ENCODE measurements around the gene GZMB.

The GZMB gene

GRCh38 chr14:24634158-24634557 is at the start of gene GZMB:
Gene GZMB (minus strand): TSS chr14:24634190. CDS start chr14:24634160, 30 bp downstream.
- H3K9me3 ChIP-seq (ENCODE audit: control insufficient read depth, low read depth, low read length): no peaks in the 10 kb centered on the region
- no peaks in the 10 kb centered on the region for H3K36me3 ChIP-seq (ENCODE audit: control insufficient read depth, low read depth, low read length)
- H3K9ac ChIP-seq (ENCODE audit: low read length): no peak within 1 kb of the TSS
- H3K27ac ChIP-seq (ENCODE audit: low read length): no peak within 1 kb of the TSS
- no peaks in the 10 kb centered on the region for H3K27me3 ChIP-seq (ENCODE audit: control insufficient read depth, insufficient read depth, low read length)
- H3K4me1 ChIP-seq (ENCODE audit: control insufficient read depth, low read depth, low read length): no peaks in the 10 kb centered on the region
- H3K4me3 ChIP-seq (ENCODE audit: low read length): no peak within 1 kb of the TSS

- no peaks in the 10 kb centered on the region for H3K4me1 ChIP-seq (ENCODE audit: control insufficient read depth, low read depth, low read length)
- no peak overlapping the region for H3K27ac ChIP-seq (ENCODE audit: low read length)
- H3K4me3 ChIP-seq (ENCODE audit: low read length): no peak overlapping the region
Observed at GRCh38 chr14:24681056-24681455, 47.1 kb upstream of the GZMB start.

GRCh38 chr14:24680516-24680915 is 46.5 kb upstream of the GZMB start:
- no peaks in the 10 kb centered on the region for H3K4me1 ChIP-seq (ENCODE audit: control insufficient read depth, low read depth, low read length)
- H3K9ac ChIP-seq (ENCODE audit: low read length): no peak overlapping the region
- H3K27me3 ChIP-seq (ENCODE audit: control insufficient read depth, insufficient read depth, low read length): no peaks in the 10 kb centered on the region
- no peak overlapping the region for H3K27ac ChIP-seq (ENCODE audit: low read length)
- H3K4me3 ChIP-seq (ENCODE audit: low read length): no peak overlapping the region
- no peaks in the 10 kb centered on the region for H3K36me3 ChIP-seq (ENCODE audit: control insufficient read depth, low read depth, low read length)
- no peaks in the 10 kb centered on the region for H3K9me3 ChIP-seq (ENCODE audit: control insufficient read depth, low read depth, low read length)

More at GRCh38 chr14:24681056-24681455, 47.1 kb upstream of the GZMB start:
- Histone ChIP-seq H3K27me3 (ENCODE audit: control insufficient read depth, insufficient read depth, low read length) (no peaks in the 10 kb centered on the region), H3K9ac (ENCODE audit: low read length) (no peak overlapping the region), H3K9me3 (ENCODE audit: control insufficient read depth, low read depth, low read length) (no peaks in the 10 kb centered on the region), H3K36me3 (ENCODE audit: control insufficient read depth, low read depth, low read length) (no peaks in the 10 kb centered on the region)

GRCh38 chr14:24679248-24679961 is 45.4 kb upstream of the GZMB start:
- Histone ChIP-seq H3K4me1 (ENCODE audit: control insufficient read depth, low read depth, low read length) (no peaks in the 10 kb centered on the region), H3K27ac (ENCODE audit: low read length) (no peak overlapping the region), H3K36me3 (ENCODE audit: control insufficient read depth, low read depth, low read length) (no peaks in the 10 kb centered on the region), H3K9ac (ENCODE audit: low read length) (no peak overlapping the region), H3K27me3 (ENCODE audit: control insufficient read depth, insufficient read depth, low read length) (no peaks in the 10 kb centered on the region), H3K9me3 (ENCODE audit: control insufficient read depth, low read depth, low read length) (no peaks in the 10 kb centered on the region), H3K4me3 (ENCODE audit: low read length) (no peak overlapping the region)

- Histone ChIP-seq H3K9me3 (ENCODE audit: control insufficient read depth, low read depth, low read length) (no peaks in the 10 kb centered on the region), H3K36me3 (ENCODE audit: control insufficient read depth, low read depth, low read length) (no peaks in the 10 kb centered on the region), H3K27ac (ENCODE audit: low read length) (no peak overlapping the region), H3K27me3 (ENCODE audit: control insufficient read depth, insufficient read depth, low read length) (no peaks in the 10 kb centered on the region), H3K4me1 (ENCODE audit: control insufficient read depth, low read depth, low read length) (no peaks in the 10 kb centered on the region), H3K4me3 (ENCODE audit: low read length) (no peak overlapping the region), H3K9ac (ENCODE audit: low read length) (no peak overlapping the region)
Observed at GRCh38 chr14:24678801-24679247, 44.8 kb upstream of the GZMB start.

- Histone ChIP-seq H3K9ac (ENCODE audit: low read length) (no peak overlapping the region), H3K27ac (ENCODE audit: low read length) (no peak overlapping the region), H3K4me3 (ENCODE audit: low read length) (no peak overlapping the region), H3K9me3 (ENCODE audit: control insufficient read depth, low read depth, low read length) (no peaks in the 10 kb centered on the region), H3K27me3 (ENCODE audit: control insufficient read depth, insufficient read depth, low read length) (no peaks in the 10 kb centered on the region), H3K36me3 (ENCODE audit: control insufficient read depth, low read depth, low read length) (no peaks in the 10 kb centered on the region), H3K4me1 (ENCODE audit: control insufficient read depth, low read depth, low read length) (no peaks in the 10 kb centered on the region)
Observed at GRCh38 chr14:24677956-24678355, 44.0 kb upstream of the GZMB start.

GRCh38 chr14:24674204-24674970 is 40.4 kb upstream of the GZMB start:
- no peak overlapping the region for H3K27ac ChIP-seq (ENCODE audit: low read length)
- no peaks in the 10 kb centered on the region for H3K9me3 ChIP-seq (ENCODE audit: control insufficient read depth, low read depth, low read length)
- H3K4me1 ChIP-seq (ENCODE audit: control insufficient read depth, low read depth, low read length): no peaks in the 10 kb centered on the region
- H3K36me3 ChIP-seq (ENCODE audit: control insufficient read depth, low read depth, low read length): no peaks in the 10 kb centered on the region
- no peak overlapping the region for H3K9ac ChIP-seq (ENCODE audit: low read length)
- no peak overlapping the region for H3K4me3 ChIP-seq (ENCODE audit: low read length)
- H3K27me3 ChIP-seq (ENCODE audit: control insufficient read depth, insufficient read depth, low read length): no peaks in the 10 kb centered on the region

GRCh38 chr14:24673534-24674203 is 39.7 kb upstream of the GZMB start:
- Histone ChIP-seq H3K4me1 (ENCODE audit: control insufficient read depth, low read depth, low read length) (no peaks in the 10 kb centered on the region), H3K4me3 (ENCODE audit: low read length) (no peak overlapping the region), H3K9me3 (ENCODE audit: control insufficient read depth, low read depth, low read length) (no peaks in the 10 kb centered on the region), H3K27me3 (ENCODE audit: control insufficient read depth, insufficient read depth, low read length) (no peaks in the 10 kb centered on the region), H3K36me3 (ENCODE audit: control insufficient read depth, low read depth, low read length) (no peaks in the 10 kb centered on the region), H3K9ac (ENCODE audit: low read length) (no peak overlapping the region), H3K27ac (ENCODE audit: low read length) (no peak overlapping the region)

GRCh38 chr14:24673059-24673458 is 39.1 kb upstream of the GZMB start:
- Histone ChIP-seq H3K36me3 (ENCODE audit: control insufficient read depth, low read depth, low read length) (no peaks in the 10 kb centered on the region), H3K27ac (ENCODE audit: low read length) (no peak overlapping the region), H3K9me3 (ENCODE audit: control insufficient read depth, low read depth, low read length) (no peaks in the 10 kb centered on the region), H3K9ac (ENCODE audit: low read length) (no peak overlapping the region), H3K4me1 (ENCODE audit: control insufficient read depth, low read depth, low read length) (no peaks in the 10 kb centered on the region), H3K4me3 (ENCODE audit: low read length) (no peak overlapping the region), H3K27me3 (ENCODE audit: control insufficient read depth, insufficient read depth, low read length) (no peaks in the 10 kb centered on the region)

- Histone ChIP-seq H3K36me3 (ENCODE audit: control insufficient read depth, low read depth, low read length) (no peaks in the 10 kb centered on the region), H3K4me1 (ENCODE audit: control insufficient read depth, low read depth, low read length) (no peaks in the 10 kb centered on the region), H3K9me3 (ENCODE audit: control insufficient read depth, low read depth, low read length) (no peaks in the 10 kb centered on the region), H3K27ac (ENCODE audit: low read length) (no peak overlapping the region), H3K27me3 (ENCODE audit: control insufficient read depth, insufficient read depth, low read length) (no peaks in the 10 kb centered on the region), H3K9ac (ENCODE audit: low read length) (no peak overlapping the region), H3K4me3 (ENCODE audit: low read length) (no peak overlapping the region)
Observed at GRCh38 chr14:24670594-24670993, 36.6 kb upstream of the GZMB start.

- H3K9me3 ChIP-seq (ENCODE audit: control insufficient read depth, low read depth, low read length): no peaks in the 10 kb centered on the region
- no peak overlapping the region for H3K9ac ChIP-seq (ENCODE audit: low read length)
- no peak overlapping the region for H3K27ac ChIP-seq (ENCODE audit: low read length)
- H3K36me3 ChIP-seq (ENCODE audit: control insufficient read depth, low read depth, low read length): no peaks in the 10 kb centered on the region
- H3K27me3 ChIP-seq (ENCODE audit: control insufficient read depth, insufficient read depth, low read length): no peaks in the 10 kb centered on the region
- no peak overlapping the region for H3K4me3 ChIP-seq (ENCODE audit: low read length)
- H3K4me1 ChIP-seq (ENCODE audit: control insufficient read depth, low read depth, low read length): no peaks in the 10 kb centered on the region
Observed at GRCh38 chr14:24669651-24670050, 35.7 kb upstream of the GZMB start.
